Thyroid gland (tissue), 4 donors: ENCODE results near the gene YPEL2.

Experiments
- POLR2A ChIP-seq, 2 donors: fragments of 450-650 bp; IDR thresholded peaks; one replicate each; pipeline ENCODE4 v1.6.1; 2017; ENCODE audit warnings: antibody characterized with exemption in 2 of 2, mild to moderate bottlenecking in 2 of 2, moderate library complexity in 1 of 2
- TF ChIP-seq, protein P1 (sequence below), 6 experiments: fragments of 200-600 bp in 3 of 6; fragments of 450-650 bp in 3 of 6; sonication (generic) in 3 of 6; IDR thresholded peaks; one replicate each; pipeline ENCODE4 v1.5.1; 2016 to 2019; ENCODE audit warnings: antibody characterized with exemption in 6 of 6, mild to moderate bottlenecking in 2 of 6, inconsistent platforms in 1 of 6, moderate library complexity in 1 of 6

DNA sequence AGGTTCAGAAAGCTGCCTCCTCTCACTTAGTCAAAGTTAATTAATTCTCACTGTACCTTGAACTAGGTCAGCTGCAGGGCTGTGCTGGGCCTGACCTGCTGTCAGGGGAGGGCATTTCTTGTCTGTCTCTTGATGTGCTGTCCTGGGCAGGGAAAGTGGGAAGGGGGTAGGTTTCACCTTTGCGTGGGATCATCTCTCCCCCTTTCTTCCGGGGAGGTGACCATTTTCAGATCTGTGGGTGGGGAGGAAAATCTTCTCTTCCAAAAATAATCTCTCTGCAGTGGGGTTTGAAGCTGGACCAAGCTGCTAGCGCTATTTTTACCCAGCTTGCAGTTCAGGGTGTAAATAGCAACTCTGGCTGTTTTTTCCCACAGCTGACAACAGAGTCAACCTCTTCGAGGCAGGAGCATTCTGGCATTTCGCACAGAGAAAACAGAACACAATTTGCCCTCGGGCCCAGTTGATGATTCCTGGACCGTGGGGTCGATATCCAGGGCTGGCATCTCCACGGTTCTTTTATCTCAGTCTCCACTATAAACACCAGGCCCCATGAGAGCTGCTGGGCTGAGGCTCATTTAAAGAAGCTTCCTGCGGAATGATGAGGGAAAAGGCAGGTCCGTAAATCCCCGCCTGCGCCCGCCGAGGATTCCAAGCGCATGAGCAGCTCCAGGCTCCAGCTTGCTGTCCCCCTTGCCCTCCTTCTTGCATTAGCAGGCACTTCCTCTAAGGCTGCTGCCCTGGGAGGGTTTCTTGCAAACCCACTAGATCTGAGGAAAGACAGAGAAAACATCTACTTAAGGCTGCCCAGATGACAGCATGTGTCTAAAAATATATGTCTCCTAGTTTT lies 93.9 kb downstream of the YPEL2 start:
- TF ChIP-seq, protein P1, sequence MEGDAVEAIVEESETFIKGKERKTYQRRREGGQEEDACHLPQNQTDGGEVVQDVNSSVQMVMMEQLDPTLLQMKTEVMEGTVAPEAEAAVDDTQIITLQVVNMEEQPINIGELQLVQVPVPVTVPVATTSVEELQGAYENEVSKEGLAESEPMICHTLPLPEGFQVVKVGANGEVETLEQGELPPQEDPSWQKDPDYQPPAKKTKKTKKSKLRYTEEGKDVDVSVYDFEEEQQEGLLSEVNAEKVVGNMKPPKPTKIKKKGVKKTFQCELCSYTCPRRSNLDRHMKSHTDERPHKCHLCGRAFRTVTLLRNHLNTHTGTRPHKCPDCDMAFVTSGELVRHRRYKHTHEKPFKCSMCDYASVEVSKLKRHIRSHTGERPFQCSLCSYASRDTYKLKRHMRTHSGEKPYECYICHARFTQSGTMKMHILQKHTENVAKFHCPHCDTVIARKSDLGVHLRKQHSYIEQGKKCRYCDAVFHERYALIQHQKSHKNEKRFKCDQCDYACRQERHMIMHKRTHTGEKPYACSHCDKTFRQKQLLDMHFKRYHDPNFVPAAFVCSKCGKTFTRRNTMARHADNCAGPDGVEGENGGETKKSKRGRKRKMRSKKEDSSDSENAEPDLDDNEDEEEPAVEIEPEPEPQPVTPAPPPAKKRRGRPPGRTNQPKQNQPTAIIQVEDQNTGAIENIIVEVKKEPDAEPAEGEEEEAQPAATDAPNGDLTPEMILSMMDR (IDR thresholded peaks at IDR 0.05), result no peak
- TF ChIP-seq POLR2A (IDR thresholded peaks at IDR 0.05), result no peak
